Activated CD8-positive, alpha-beta memory T cell treated with anti-CD3 and anti-CD28 coated beads for 36 hours (primary cell): Measurements from ENCODE around the gene IFI44L. TPM values are rescaled to one million over a fixed set of nuclear protein-coding genes. Genes with fewer than 3 reads are reported as not detected.

ENCODE experiments used
- CTCF ChIA-PET: fragments of 350-600 bp; sonication (Branson Sonifier 250); formaldehyde crosslinking; loops from one replicate; lab custom pipeline; 2021; ENCODE audit warnings: antibody characterized with exemption; lab: Charles Lee
- POLR2A ChIA-PET: fragments of 350-600 bp; sonication (Branson Sonifier 250); formaldehyde crosslinking; loops from one replicate; lab custom pipeline; 2021; ENCODE audit warnings: antibody characterized with exemption; lab: Charles Lee
- total RNA-seq, 2 experiments: library from RNA; stranded (reverse); gene quantifications; one replicate each; pipeline ENCODE4 v1.2.3, GENCODE V29; 2021

The IFI44L gene
- total RNA-seq, 2 experiments from 2014 or later, result 1.2 to 1.3 TPM

DNA sequence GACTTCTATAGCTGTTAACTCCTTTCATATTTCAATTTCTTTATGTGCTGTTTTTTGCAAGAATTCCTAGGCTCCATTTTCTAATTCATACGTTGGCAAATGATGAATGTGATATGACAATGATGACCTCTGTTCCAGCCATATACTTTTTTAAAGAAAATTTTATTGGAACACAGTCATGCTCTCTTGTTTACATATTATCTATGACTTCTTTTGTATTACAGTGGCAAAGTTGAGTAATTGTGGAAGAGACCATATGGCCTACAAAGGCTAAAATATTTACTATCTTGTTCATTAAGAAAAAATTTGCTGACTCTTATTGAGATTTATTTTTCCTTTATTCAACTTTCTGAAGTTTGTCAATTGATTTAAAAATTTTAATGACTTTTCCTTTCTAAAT lies 7.1 kb downstream of the IFI44L start:
- POLR2A ChIA-PET, result no interaction called here
- CTCF ChIA-PET, result interaction anchor here (1.2 kb wide), 1 partner anchor 10 kb away, joined by 4 read pairs; no protein-coding TSS in a partner anchor

DNA sequence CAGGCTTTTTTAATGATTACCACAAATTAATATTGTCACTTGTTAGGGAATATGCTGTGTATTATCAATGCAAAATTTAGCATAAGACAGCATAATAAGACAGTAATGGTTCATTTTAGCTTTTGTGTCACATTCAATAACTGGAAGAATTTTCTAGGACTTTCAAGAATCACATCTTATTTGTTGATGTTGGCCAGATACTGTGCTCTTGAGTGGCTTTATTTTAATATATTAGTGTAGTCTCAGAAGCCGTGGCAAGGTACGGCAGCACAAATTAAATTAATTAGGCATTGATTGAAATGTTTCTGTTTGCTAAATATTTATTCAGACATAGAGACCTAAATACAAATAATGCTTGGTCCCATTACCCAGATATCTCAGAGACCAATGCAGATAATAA lies 10.4 kb downstream of the IFI44L start:
- ChIA-PET CTCF (no interaction called here), POLR2A (no interaction called here)

DNA sequence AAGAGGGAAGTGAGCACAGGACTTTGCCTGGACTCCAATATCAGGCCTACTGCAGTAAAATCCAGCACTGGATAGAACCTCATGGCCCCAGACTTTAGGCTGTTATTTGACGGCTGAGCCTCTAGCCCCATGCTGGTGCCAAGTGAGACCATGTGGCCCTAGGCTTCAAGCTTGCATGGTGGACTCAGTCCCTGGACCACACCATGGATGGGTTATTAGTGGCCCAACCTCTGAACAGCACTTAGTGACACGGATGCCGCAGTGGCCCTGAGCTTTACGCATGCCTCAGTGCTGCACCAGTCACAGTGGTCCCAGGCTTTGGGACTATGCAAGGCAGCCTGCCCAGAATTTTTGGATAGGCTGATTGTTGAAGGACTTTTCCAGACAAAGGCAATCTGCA lies 13.0 kb downstream of the IFI44L start:
- CTCF ChIA-PET, result no interaction called here
- POLR2A ChIA-PET, result no interaction called here

DNA sequence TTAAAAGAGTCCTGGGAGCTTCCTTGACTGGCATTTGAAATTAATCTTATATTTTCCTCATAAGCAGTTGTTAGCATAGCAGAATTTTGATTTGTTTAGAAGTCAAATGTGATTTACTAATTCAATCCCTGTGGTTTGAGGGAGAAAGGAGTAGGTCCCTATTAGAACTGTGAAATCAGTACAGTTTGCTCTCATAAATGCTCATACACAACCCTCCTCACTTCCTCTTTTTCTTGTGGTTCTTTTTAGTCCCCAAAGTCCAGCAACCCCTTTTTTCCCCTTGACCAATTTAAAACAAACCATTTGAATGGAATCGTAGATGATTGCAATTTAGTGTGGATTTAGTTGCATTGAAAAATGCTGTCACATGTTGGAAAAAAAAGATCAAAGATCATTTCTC lies 20.2 kb downstream of the IFI44L start:
- CTCF ChIA-PET, result no interaction called here
- POLR2A ChIA-PET, result no interaction called here

GRCh38 chr1:78641558-78641957 lies 21.3 kb downstream of the IFI44L start:
- ChIA-PET CTCF (no interaction called here), POLR2A (no interaction called here)

- CTCF ChIA-PET, result no interaction called here
- POLR2A ChIA-PET, result no interaction called here
Observed at GRCh38 chr1:78645723-78646122, 25.5 kb downstream of the IFI44L start.

DNA sequence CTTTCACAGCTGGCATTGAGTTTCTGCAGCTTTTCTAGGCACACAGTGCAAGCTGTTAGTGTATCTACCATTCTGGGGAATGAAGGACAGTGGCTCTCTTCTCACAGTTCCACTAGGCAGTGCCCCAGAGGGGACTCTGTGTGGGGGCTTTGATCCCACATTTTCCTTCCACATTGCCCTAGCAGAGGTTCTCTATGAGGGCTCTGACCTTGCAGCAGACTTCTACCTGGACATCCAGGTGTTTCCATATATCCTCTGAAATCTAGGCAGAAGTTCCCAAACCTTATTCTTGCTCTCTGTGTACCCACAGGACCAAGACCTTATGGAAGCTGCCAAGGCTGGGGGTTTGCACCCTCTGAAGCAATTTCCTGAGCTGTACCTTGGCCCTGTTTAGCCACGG lies 27.0 kb downstream of the IFI44L start:
- CTCF ChIA-PET, result no interaction called here

GRCh38 chr1:78649628-78650027 lies 29.4 kb downstream of the IFI44L start, which contains the start of gene IFI44:
IFI44 (plus strand) TSS chr1:78649831; CDS start chr1:78650196, 365 bp downstream.
- ChIA-PET POLR2A (no interaction called here), CTCF (no interaction called here)

More for the DNA sequence above, 27.0 kb downstream of the IFI44L start:
- POLR2A ChIA-PET, result no interaction called here

- ChIA-PET POLR2A (no interaction called here), CTCF (no interaction called here)
Observed at GRCh38 chr1:78650114-78650660, 29.9 kb downstream of the IFI44L start.

DNA sequence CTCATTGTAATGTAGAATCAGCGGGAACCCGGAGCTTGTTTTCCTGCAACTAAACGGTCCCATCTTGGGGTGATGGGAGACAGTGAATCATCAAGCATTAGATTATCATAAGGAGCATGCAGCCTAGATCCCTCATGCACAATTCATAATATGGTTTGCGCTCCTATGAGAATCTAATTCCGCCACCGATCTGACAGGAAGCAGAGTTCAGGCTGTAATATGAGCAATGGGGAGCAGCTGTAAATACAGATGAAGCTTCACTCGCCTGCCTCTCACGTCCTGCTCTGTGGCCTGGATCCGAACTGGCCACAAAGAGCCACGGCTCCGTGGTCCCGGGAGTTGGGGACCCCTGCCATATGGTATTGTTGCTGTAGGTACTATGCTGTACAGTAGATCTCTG lies 31.0 kb downstream of the IFI44L start:
- POLR2A ChIA-PET, result no interaction called here
- CTCF ChIA-PET, result interaction anchor here (1.5 kb wide), 1 partner anchor 34 kb away, joined by 6 read pairs; no protein-coding TSS in a partner anchor

- CTCF ChIA-PET, result interaction anchor here (1.5 kb wide), 1 partner anchor 35 kb away, joined by 6 read pairs; no protein-coding TSS in a partner anchor
- POLR2A ChIA-PET, result no interaction called here
Observed at GRCh38 chr1:78652019-78652560, 31.8 kb downstream of the IFI44L start.

- ChIA-PET CTCF (interaction anchor here (1.1 kb wide), 1 partner anchor 41 kb away, joined by 3 read pairs; no protein-coding TSS in a partner anchor), POLR2A (no interaction called here)
Observed at GRCh38 chr1:78658901-78659300, 38.7 kb downstream of the IFI44L start.

- POLR2A ChIA-PET, result no interaction called here
Observed at GRCh38 chr1:78663923-78664322, 43.7 kb downstream of the IFI44L start.

GRCh38 chr1:78664763-78665162 lies 44.5 kb downstream of the IFI44L start:
- ChIA-PET POLR2A (no interaction called here), CTCF (no interaction called here)

More at GRCh38 chr1:78663923-78664322, 43.7 kb downstream of the IFI44L start:
- CTCF ChIA-PET, result no interaction called here

DNA sequence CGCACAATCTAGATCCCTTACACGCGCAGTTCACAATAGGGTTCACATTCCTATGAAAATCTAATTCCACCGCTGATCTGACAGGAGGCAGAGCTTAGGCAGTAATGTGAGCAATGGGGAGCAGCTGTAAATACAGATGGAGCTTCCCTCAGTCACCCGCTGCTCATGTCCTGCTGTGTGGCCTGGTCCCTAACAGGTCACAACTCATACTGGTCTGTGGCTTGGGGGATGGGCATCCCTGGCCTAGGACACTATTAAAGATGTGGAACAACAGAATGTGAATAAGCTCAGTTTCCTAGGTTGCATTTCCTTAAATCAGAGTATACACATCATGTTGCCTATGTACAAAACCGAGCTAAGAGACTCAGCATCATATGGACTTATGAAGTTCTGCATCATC lies 45.6 kb downstream of the IFI44L start:
- ChIA-PET POLR2A (no interaction called here), CTCF (no interaction called here)

DNA sequence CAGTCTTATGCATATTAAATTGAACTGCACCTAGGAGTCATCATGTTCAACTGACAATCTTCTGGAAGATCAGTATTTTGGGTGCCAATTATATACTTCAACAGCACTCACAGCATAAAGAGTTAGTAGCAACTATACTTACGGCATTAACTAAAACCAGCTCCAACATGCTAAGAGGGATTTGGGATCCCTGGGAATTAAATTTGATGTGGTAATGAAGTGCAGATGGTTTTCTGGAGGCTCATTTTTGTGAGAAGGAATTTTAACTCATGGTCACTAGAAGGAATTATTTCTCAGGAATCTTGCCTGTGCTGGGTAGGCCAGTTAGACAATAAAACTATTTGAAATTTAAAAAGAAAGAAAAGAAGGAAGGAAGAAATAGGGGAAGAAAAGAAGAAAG lies 47.7 kb downstream of the IFI44L start:
- CTCF ChIA-PET, result no interaction called here
- POLR2A ChIA-PET, result no interaction called here

DNA sequence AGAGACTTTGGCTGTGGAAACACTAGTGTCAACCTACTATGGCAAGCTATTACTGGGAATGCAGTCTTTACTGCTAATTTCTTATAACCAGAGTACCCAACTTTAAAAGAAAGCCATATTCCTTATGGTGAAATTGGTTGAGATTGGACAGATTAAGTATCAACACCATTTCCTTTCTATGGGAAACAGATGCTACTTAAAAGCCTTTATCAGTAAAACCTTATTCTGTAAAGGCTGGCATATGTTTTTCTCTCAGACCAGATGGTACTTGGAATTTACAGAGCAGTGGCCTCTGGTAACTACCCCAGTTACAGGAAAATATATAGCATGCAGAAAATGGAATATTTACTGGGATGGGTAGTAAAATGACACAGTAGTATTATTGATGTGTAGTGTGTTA lies 48.2 kb downstream of the IFI44L start:
- POLR2A ChIA-PET, result no interaction called here
- CTCF ChIA-PET, result no interaction called here

GRCh38 chr1:78672428-78672827 lies 52.2 kb downstream of the IFI44L start:
- POLR2A ChIA-PET, result no interaction called here
- CTCF ChIA-PET, result interaction anchor here (1.8 kb wide), 1 partner anchor 55 kb away, joined by 4 read pairs; no protein-coding TSS in a partner anchor

GRCh38 chr1:78673120-78673519 lies 52.9 kb downstream of the IFI44L start:
- ChIA-PET CTCF (interaction anchor here (1.8 kb wide), 1 partner anchor 55 kb away, joined by 4 read pairs; no protein-coding TSS in a partner anchor), POLR2A (no interaction called here)

DNA sequence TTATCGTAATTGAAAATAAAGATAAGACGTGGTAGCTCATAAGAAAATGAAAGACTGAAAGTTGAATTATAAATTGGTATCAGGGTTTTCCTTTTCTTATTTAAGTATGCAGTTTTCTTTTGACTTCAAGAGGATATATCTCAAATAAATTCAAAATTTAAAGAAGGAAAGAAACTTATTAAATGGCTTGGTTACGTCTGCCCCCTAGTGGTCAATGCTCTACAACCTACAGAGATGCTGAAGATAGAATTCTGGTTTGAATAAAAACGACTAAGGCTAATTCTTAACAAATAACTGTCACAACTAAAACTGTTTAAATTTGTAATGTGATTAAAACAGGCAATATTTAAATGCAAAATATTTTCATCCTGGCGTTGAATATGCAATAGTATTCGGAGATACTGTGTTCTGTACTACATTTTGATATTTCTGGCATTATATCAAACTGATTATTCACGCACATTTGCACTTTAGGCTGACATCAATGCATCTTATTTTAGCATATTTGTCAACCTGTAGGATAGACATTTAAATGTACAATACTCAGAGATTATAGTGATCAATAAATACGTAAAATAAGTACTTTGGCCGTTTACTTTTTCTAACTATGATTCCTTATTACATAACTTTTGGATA lies 56.2 kb downstream of the IFI44L start:
- ChIA-PET POLR2A (no interaction called here), CTCF (interaction anchor here (1.6 to 1.8 kb wide), 2 partner anchors 57 to 59 kb away, joined by 9 to 11 read pairs; partner anchors contain the start of gene IFI44L)
